Calu3 (cell line): ENCODE results near the gene KLHL42. TPM values are rescaled to one million over a fixed set of nuclear protein-coding genes. Genes with fewer than 3 reads are reported as not detected.
"Not testable (repeated sequence)": the region's sequence is repeated elsewhere in the genome, so short reads cannot be mapped to it uniquely, and the experiment has no call there.

Experiments
- Bru-seq: library from RNA; stranded (reverse); fragments of 400-500 nt; gene quantifications from one replicate; lab custom pipeline; 2021; lab: Mats Ljungman, UMichigan
- BruChase-seq, 2 experiments: library from RNA; stranded (reverse); fragments of 400-500 nt; gene quantifications; one replicate each; lab custom pipeline; 2021; lab: Mats Ljungman, UMichigan
- BruUV-seq: library from RNA; stranded (reverse); fragments of 400-500 nt; replicated peaks from 2 replicates; lab custom pipeline; 2021; lab: Mats Ljungman, UMichigan
- CTCF ChIA-PET: fragments of 300-600 bp; sonication (Branson Sonifier 250); formaldehyde crosslinking; loops from one replicate; lab custom pipeline; 2022; ENCODE audit warnings: antibody characterized with exemption; lab: Charles Lee
- DNase-seq: peaks from one replicate; pipeline ENCODE4 v3.0.0; 2022
- H3K27ac Mint-ChIP-seq: one replicate; pipeline ENCODE4 v1.8.0; 2022; ENCODE audit warnings: mixed read lengths; ENCODE audit not compliant: unreplicated experiment
- H3K27me3 Mint-ChIP-seq: one replicate; pipeline ENCODE4 v1.8.0; 2022; ENCODE audit warnings: mixed read lengths; ENCODE audit not compliant: unreplicated experiment
- H3K36me3 Mint-ChIP-seq: one replicate; pipeline ENCODE4 v1.8.0; 2022; ENCODE audit warnings: mild to moderate bottlenecking, moderate library complexity, mixed read lengths; ENCODE audit not compliant: insufficient read depth, unreplicated experiment
- H3K4me1 Mint-ChIP-seq: one replicate; pipeline ENCODE4 v1.8.0; 2022; ENCODE audit warnings: mild to moderate bottlenecking, low read depth, mixed read lengths; ENCODE audit not compliant: unreplicated experiment
- H3K4me3 Mint-ChIP-seq: one replicate; pipeline ENCODE4 v1.8.0; 2022; ENCODE audit warnings: mild to moderate bottlenecking, low read depth, moderate library complexity, mixed read lengths; ENCODE audit not compliant: unreplicated experiment
- H3K9me3 Mint-ChIP-seq: one replicate; pipeline ENCODE4 v1.8.0; 2022; ENCODE audit warnings: low read depth, mixed read lengths; ENCODE audit not compliant: unreplicated experiment
- CTCF ChIP-seq: fragments of 200-600 bp; IDR thresholded peaks from one replicate; pipeline ENCODE4 v1.8.0; 2022; ENCODE audit warnings: antibody characterized with exemption; ENCODE audit not compliant: unreplicated experiment
- intact Hi-C: fragments of 100-400 bp; cut with micrococcal nuclease; formaldehyde crosslinking; loops from one replicate; pipeline ENCODE4 v1.10.0; 2022; ENCODE audit not compliant: unreplicated experiment
- long read RNA-seq: library from polyadenylated mRNA; stranded (forward); transcript quantifications from one replicate; pipeline ENCODE4 v2.0.0, GENCODE V29; 2022
- total RNA-seq: library from RNA; stranded (reverse); gene quantifications from 2 replicates; pipeline ENCODE4 v1.2.3, GENCODE V29; 2022

Gene KLHL42
- total RNA-seq = 14.7 and 18.5 TPM in 2 replicates
- percentile 69 among the genes with signal in this experiment for Bru-seq, nascent RNA
- percentile 77 among the genes with signal in this experiment for BruChase-seq, experiment 1, labeled RNA remaining after a 6-hour chase
- percentile 85 among the genes with signal in this experiment for BruChase-seq, experiment 2, labeled RNA remaining after a 2-hour chase
- long read RNA-seq, full-length matches to known transcripts = 5 of 11 reads
- long read RNA-seq, partial matches to known transcripts = 2 of 11 reads
- long read RNA-seq, other reads (novel, unspliced or antisense) = 4 of 11 reads

DNA sequence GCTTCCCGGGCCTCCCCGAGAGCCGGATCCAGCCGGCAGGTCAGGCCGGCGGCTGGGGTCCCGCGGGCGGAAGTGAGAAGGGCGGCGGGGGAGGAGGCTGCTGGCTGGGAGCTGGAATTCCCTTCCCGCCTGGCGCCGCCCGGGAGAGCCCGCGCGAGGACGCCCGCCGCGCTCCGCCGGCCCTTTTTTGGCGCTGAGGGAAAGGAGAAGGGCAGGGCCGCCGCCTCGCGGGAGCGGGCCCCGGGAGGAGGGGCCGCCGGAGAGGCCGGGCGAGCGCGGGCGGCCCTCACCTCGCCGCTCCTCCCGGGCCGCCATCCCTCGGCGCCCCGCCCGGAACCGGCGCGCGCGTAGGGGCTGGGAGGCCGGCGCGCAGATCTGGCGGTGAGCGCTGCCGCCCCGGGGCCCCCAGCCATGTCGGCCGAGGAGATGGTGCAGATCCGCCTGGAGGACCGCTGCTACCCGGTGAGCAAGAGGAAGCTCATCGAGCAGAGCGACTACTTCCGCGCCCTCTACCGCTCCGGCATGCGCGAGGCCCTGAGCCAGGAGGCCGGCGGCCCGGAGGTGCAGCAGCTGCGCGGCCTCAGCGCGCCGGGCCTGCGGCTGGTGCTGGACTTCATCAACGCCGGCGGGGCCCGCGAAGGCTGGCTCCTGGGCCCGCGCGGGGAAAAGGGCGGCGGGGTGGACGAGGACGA, at the start of gene KLHL42, which contains the start of gene MANSC4:
Gene KLHL42, plus strand, starts transcription at position 314 of the 692 bp plus-strand sequence. Its CDS starts 98 bp downstream, at position 412.
Gene MANSC4, minus strand, starts transcription at position 317 of the 692 bp plus-strand sequence. CDS start 8,960 bp downstream, outside the sequence.
- Mint-ChIP-seq H3K36me3 (peaks cover 17% of the 10 kb centered on the region), H3K27ac (no peak within 1 kb of the TSS), H3K27me3 (no peaks in the 10 kb centered on the region), H3K4me1 (peaks cover 13% of the 10 kb centered on the region), H3K9me3 (no peaks in the 10 kb centered on the region), H3K4me3 (peak within 1 kb of the TSS; percentile 73)
- intact Hi-C loops = no loop called here
- DNase-seq = peak; percentile 67
- CTCF ChIA-PET = interaction anchor here (0.6 to 1.3 kb wide), 2 partner anchors 26 to 48 kb away, joined by 3 read pairs; no protein-coding TSS in a partner anchor
- BruUV-seq = no TSS peak
- no peak for TF ChIP-seq CTCF

DNA sequence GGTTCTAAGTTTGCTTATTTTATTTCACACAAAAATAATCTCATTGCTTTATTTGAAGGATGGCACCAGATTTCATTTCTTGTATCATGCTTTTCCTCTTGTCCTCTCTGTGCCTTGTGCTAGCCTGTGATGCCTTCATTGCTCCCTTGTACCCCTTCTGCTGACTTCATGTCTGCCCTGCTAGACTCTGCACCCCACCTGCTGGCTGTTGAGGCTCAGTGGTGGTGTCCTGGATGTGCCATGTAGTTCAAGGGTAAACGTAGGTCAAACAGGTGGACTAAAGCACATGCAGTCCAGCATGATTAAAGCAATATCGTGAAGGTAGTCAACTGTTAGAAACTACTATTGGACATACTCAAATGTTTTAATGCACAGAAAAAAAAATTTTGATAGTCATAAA, 47.8 kb upstream of the KLHL42 start:
- Mint-ChIP-seq H3K4me1 (no peaks in the 10 kb centered on the region), H3K4me3 (no peak overlapping the region), H3K27ac (no peak overlapping the region), H3K27me3 (no peaks in the 10 kb centered on the region), H3K36me3 (peaks cover 18% of the 10 kb centered on the region), H3K9me3 (no peaks in the 10 kb centered on the region)
- BruUV-seq = no TSS peak
- intact Hi-C loops = loop anchor here (2.0 to 5.0 kb wide), 4 partner anchors 89 to 1265 kb away; no protein-coding TSS in a partner anchor
- TF ChIP-seq CTCF = peak; percentile 21
- CTCF ChIA-PET = interaction anchor here (0.6 kb wide), 2 partner anchors 47 to 140 kb away, joined by 3 read pairs; no protein-coding TSS in a partner anchor
- peak; percentile 31 for DNase-seq

DNA sequence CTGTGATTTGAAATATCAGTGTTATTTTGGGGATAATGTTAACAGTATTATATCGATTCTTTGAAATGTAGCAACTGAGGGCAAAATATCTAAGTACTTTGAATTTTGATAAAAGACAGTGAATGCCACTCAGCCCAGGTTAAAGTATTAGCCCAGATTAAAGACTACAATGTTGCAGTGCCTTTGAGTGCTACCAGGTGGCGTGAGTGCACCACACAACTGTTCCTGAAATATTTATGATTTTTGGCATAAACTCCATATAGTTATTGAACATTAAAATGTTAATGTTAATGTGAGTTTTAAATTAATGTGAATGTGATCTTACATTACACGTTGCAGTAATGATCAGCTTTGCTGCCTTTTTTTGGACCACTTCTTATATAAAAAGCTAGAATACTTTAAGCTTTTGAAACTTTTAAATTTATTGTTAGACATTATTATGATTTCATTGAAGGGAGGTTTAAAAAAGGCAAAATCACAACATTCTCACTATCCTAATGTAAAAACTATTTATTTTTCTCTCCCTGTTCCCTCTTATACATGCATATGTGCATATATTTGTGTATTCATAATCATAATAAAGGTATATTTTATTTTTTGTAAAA, 46.9 kb upstream of the KLHL42 start:
- Mint-ChIP-seq H3K4me3 (no peak overlapping the region), H3K27me3 (no peaks in the 10 kb centered on the region), H3K4me1 (no peaks in the 10 kb centered on the region), H3K27ac (no peak overlapping the region), H3K9me3 (no peaks in the 10 kb centered on the region), H3K36me3 (peaks cover 18% of the 10 kb centered on the region)
- intact Hi-C loops = loop anchor here (1.0 to 5.0 kb wide), 5 partner anchors 88 to 1264 kb away; no protein-coding TSS in a partner anchor
- CTCF ChIA-PET = no interaction called here
- peak; percentile 64 for TF ChIP-seq CTCF
- peak; percentile 36 for DNase-seq
- BruUV-seq = no TSS peak

DNA sequence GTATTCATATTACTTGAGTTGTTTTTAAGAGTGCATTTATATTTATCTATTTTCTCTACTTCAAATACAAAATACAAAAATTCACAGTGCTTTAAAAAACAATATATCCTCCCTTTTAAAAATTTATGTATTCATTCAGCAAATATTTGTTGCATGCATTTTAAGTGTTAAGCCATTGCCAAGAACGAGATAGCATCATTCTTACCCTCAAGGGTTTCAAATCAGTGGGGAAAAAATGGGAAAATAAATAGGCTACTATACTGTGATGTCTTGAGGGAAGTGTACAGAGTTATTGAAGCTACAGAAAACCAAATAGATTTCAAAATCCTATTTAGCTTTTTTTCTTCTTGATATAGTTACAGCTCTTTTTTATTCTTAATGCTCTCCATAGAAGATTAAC, 46.2 kb upstream of the KLHL42 start:
- TF ChIP-seq CTCF = no peak
- peaks cover 22% of the 10 kb centered on the region for H3K36me3 Mint-ChIP-seq
- no peak overlapping the region for H3K4me3 Mint-ChIP-seq
- no peak overlapping the region for H3K27ac Mint-ChIP-seq
- H3K4me1 Mint-ChIP-seq = no peaks in the 10 kb centered on the region
- no peaks in the 10 kb centered on the region for H3K27me3 Mint-ChIP-seq
- intact Hi-C loops = loop anchor here (1.0 to 5.0 kb wide), 5 partner anchors 87 to 1264 kb away; no protein-coding TSS in a partner anchor
- no peak for DNase-seq
- no TSS peak for BruUV-seq
- CTCF ChIA-PET = interaction anchor here (0.6 kb wide), 2 partner anchors 9 to 219 kb away, joined by 3 to 5 read pairs; no protein-coding TSS in a partner anchor
- H3K9me3 Mint-ChIP-seq = no peaks in the 10 kb centered on the region

DNA sequence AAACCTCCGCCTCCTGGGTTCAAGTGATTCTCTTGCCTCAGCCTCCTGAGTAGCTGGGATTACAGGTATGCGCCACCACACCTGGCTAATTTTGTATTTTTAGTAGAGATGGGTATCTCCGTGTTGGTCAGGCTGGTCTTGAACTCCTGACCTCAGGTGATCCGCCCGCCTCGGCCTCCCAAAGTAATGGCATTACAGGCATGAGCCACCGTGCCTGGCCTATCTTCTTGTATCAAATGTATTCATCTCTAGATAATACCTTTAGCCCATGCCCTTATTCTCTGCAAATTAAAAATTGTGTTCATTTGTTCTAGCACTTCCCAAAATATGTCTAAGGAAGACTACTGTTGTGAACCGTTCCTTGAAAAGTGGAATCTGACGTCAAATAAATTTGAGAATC, 45.7 kb upstream of the KLHL42 start:
- BruUV-seq, DNase-seq, H3K4me1 Mint-ChIP-seq, H3K27ac Mint-ChIP-seq, H3K9me3 Mint-ChIP-seq, H3K4me3 Mint-ChIP-seq, H3K27me3 Mint-ChIP-seq: not testable (repeated sequence)
- peaks cover 27% of the 10 kb centered on the region for H3K36me3 Mint-ChIP-seq
- CTCF ChIA-PET = interaction anchor here (0.6 kb wide), 3 partner anchors 9 to 219 kb away, joined by 3 to 5 read pairs (median 3); no protein-coding TSS in a partner anchor
- intact Hi-C loops = loop anchor here (5.0 kb wide), 3 partner anchors 438 to 1263 kb away; no protein-coding TSS in a partner anchor
